Measurements from ENCODE around the gene PSMC3IP.
"Not testable (repeated sequence)": the region's sequence is repeated elsewhere in the genome, so short reads cannot be mapped to it uniquely, and the experiment has no call there.

Gene PSMC3IP
- 1.5 to 3.3 (median 2.3) reads per million in 4 donors for total RNA-seq

DNA sequence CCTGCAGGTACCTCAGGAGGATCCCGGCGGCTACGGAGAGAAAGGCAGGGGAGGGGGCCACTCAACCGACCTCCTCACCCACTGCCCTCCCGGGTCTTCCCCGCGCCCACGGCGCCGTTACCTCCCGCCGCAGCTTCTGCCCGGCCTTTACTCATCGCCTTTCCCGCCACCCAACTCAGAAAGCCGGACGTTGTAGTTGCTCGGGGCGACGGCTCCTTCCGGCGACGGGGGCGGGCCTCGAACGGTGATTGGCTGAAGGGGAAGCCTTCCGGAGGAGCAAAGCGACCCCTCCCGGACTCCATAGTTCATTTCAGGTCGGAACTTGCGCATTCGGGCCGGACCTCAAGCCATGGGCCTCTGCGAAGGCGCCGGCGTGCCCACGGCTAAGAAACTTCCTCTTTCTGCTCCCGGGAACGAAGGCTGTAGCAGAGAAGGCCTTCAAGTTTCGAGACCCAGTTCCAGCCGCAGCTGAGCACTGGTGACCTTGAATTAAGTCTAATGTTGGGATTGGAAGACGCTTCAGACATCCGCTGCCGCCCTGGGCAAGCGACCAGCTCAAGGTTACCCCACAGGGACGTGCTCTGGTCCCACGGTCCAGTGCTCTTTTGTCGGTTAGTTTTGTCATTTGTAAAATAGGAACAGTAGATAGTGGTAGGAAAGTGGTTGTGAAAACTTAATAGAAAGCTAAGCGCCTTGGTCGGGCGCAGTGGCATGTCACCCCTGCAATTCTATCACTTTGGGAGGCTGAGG lies at the start of gene PSMC3IP:
PSMC3IP (minus strand) TSS at position 198 of the 750 bp plus-strand sequence; CDS start at position 155, 43 bp downstream.
- DNase-seq = peak; percentile 82 to 93 (median 88)

GRCh38 chr17:42623732-42624596 lies 46.4 kb upstream of the PSMC3IP start:
- DNase-seq = peak in 1 of 5 donors; percentile 15

GRCh38 chr17:42623271-42623670 lies 45.7 kb upstream of the PSMC3IP start:
- DNase-seq = no peak

GRCh38 chr17:42621987-42622386 lies 44.5 kb upstream of the PSMC3IP start:
- not testable (repeated sequence) for DNase-seq

GRCh38 chr17:42618442-42619150 lies 41.1 kb upstream of the PSMC3IP start:
- DNase-seq = peak in 1 of 5 donors; percentile 10

DNA sequence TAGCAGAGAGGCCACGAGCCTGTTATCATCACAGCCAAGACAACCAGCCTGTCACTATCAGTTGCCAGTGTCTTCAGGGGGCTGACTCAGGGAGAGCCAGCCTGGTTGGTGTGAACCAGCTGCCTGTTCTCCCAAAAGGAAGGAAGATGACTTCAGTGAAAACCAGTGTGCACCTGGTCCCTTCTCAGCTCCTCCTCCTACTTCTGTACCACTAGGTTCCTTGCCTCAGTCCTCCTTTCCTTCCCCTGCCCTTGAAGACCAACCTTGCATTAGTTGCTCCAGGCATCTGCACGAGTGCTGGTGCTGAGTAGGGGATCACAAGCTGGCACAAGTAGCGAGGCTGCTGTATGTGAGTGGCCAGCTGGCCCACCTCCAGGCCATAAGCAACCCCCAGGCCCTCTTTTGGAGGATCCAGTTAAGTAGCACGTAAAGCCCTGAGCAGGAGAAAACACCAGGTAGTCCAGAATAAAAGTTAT lies 40.5 kb upstream of the PSMC3IP start:
- DNase-seq = no peak

GRCh38 chr17:42613699-42614295 lies 36.3 kb upstream of the PSMC3IP start:
- DNase-seq = no peak

- no peak for DNase-seq
Measured at GRCh38 chr17:42612013-42612412, 34.5 kb upstream of the PSMC3IP start.

- peak in 2 of 5 donors; percentile 4 to 7 for DNase-seq
Measured at GRCh38 chr17:42609814-42610801, 32.6 kb upstream of the PSMC3IP start.

- DNase-seq = peak; percentile 98 to 100 (median 99)
Measured at GRCh38 chr17:42609182-42609813, 31.8 kb upstream of the PSMC3IP start, which contains the start of the genes RETREG3 and TUBG1. RETREG3 (minus strand) TSS chr17:42609374; CDS start chr17:42609324, 50 bp downstream. TUBG1 (plus strand) TSS chr17:42609683; CDS start chr17:42609738, 55 bp downstream.

GRCh38 chr17:42608305-42609181 lies 31.0 kb upstream of the PSMC3IP start:
- peak in 1 of 5 donors; percentile 36 for DNase-seq

- DNase-seq = no peak
Measured at GRCh38 chr17:42607769-42608168, 30.2 kb upstream of the PSMC3IP start.

DNA sequence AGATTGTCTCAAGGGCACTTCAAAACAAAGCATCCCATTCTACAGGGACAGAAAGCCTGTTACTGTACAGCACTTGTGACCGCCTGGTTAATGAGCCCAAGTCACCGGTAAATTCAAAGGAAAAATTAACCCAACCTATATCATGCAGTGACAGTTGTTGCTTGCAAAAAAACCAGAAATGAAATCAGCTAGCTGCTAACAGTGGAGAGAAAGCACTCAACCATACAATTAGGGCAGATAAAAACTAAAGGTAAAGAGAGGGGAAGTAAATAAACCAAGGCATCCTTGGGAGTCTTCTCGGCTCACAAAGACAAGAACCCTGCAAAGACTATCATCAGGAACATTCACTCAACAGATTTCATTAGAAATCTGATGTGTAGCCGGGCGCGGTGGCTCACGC lies 25.8 kb upstream of the PSMC3IP start:
- DNase-seq = no peak

DNA sequence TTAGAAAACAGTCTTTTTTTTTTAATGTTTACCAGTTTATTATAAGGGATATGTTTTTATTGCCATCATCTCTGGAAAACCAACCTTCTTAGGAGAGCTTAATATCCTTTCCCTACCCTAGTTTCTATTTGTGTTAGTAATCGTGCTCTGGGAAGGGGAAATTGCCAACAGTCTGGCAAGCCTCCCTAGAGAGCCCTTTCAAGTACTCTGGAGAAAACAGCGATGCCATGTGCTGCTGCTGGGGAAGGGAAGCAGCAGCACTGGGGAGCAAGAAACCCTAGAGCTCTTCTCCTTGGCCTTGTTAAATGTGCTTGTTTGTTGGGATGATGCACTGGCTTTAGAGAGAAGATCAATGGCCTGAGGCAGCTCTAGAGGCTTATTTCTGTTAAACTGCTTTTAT lies 21.4 kb upstream of the PSMC3IP start:
- no peak for DNase-seq

- DNase-seq = no peak
Measured at GRCh38 chr17:42596386-42596785, 18.9 kb upstream of the PSMC3IP start.

- no peak for DNase-seq
Measured at GRCh38 chr17:42591411-42591810, 13.9 kb upstream of the PSMC3IP start.

- no peak for DNase-seq
Measured at GRCh38 chr17:42590886-42591285, 13.4 kb upstream of the PSMC3IP start.

DNA sequence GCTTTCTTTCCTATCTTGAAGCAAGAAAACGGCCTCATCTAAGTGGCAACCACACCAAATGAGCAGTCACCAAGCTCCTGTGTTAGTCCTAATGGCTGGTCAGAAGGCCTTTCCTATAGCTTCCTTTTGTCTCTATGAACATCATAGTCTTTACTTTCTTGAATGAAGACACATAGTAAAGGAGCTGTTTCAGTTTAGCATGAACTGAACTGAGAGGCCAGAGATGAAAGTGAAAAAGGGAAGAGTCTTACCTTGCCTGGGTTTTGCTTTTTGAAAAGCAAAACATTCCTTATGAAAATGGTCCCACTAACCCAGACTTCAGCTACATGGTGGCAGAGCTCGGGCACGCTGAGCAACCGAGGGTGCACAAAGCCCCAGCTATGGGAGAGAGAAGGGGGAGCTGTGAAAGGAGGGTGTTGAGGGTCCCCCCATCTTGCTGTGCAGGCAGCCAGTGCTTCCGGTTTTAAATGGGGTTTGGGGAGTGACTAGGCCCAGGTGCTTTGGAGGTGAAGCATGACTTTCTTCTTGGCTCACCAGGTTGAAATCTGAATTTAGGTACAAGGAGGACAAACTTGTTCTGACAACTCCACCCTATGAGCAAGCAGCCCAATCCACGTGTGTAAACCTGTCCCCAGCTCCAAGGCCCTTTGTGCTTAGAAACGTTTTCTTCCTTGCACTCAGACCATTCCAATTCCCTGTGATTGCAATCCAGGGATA lies 9.1 kb upstream of the PSMC3IP start:
- DNase-seq = no peak

- DNase-seq = no peak
Measured at GRCh38 chr17:42585353-42585752, 7.8 kb upstream of the PSMC3IP start.
